Vagina (tissue), 2 donors: ENCODE measurements around the gene DSC1. TPM values are rescaled to one million over a fixed set of nuclear protein-coding genes. Genes with fewer than 3 reads are reported as not detected.

Experiments used
- DNase-seq, 2 donors: peaks; one replicate each; pipeline ENCODE4 v3.0.0-alpha.2; 2017; ENCODE audit errors: extremely low spot score in 2 of 2
- H3K27ac ChIP-seq: fragments of 200-600 bp; sonication (generic); one replicate; pipeline ENCODE4 v1.5.1; 2019
- H3K27me3 ChIP-seq: fragments of 200-600 bp; sonication (generic); one replicate; pipeline ENCODE4 v1.5.1; 2019
- H3K36me3 ChIP-seq, 2 donors: fragments of 200-600 bp; sonication (generic); one replicate each; pipeline ENCODE4 v1.5.1; 2017 to 2019
- H3K4me1 ChIP-seq: fragments of 200-600 bp; sonication (generic); one replicate; pipeline ENCODE4 v1.5.1; 2019
- H3K4me3 ChIP-seq, 2 donors: fragments of 200-600 bp; sonication (generic); 1 replicate in 1 of 2; 2 replicates in 1 of 2; pipeline ENCODE4 v1.5.1; 2016 to 2019
- H3K9me3 ChIP-seq: fragments of 200-600 bp; sonication (generic); one replicate; pipeline ENCODE4 v1.5.1; 2019
- POLR2A ChIP-seq, 2 donors: fragments of 450-650 bp; IDR thresholded peaks; one replicate each; pipeline ENCODE4 v1.6.1; 2017; ENCODE audit warnings: antibody characterized with exemption in 2 of 2, mild to moderate bottlenecking in 2 of 2, moderate library complexity in 2 of 2
- POLR2AphosphoS5 ChIP-seq, 2 donors: sonication (generic); formaldehyde crosslinking; IDR thresholded peaks; one replicate each; pipeline ENCODE4 v1.9.0; 2017; ENCODE audit warnings: antibody characterized with exemption in 2 of 2, mild to moderate bottlenecking in 2 of 2, low read depth in 1 of 2; ENCODE audit not compliant: insufficient read depth in 1 of 2
- intact Hi-C: fragments of 100-400 bp; cut with DNase I; formaldehyde crosslinking; loops from one replicate; pipeline ENCODE4 v1.15.1; 2023
- total RNA-seq: library from RNA; depleted of rRNA; stranded (reverse); fragments of >200 nt; gene quantifications from one replicate; pipeline ENCODE4 v1.2.3, GENCODE V29; 2016
- TF ChIP-seq, protein P1 (sequence below), 3 experiments: fragments of 450-650 bp in 2 of 3; fragments of 200-600 bp in 1 of 3; sonication (generic) in 1 of 3; IDR thresholded peaks; one replicate each; pipeline ENCODE4 v1.5.1; 2017 to 2019; ENCODE audit warnings: antibody characterized with exemption in 3 of 3, mild to moderate bottlenecking in 2 of 3, moderate library complexity in 2 of 3

The DSC1 gene
- total RNA-seq, 1 donor from 2014 or later, result 0.49 TPM

DNA sequence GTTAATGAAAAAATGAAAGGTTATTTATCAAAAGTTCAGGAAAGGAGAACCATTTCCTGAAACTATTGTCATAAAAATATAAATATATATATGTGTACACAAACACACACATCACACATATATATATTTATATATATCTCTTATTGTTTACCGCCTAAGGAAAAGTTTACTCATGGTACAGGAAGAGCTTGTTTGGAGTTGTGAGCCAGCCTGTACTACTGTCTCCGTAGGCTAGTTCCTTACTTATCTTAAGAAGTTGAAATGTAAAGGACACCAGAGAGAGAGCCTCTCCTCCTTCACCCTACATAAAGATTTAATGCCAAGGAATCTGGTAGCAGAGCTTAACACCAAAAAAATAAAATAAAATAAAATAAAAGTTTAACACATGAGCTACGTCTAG, 19.6 kb downstream of the DSC1 start:
- H3K9me3 ChIP-seq, result no peaks in the 10 kb centered on the region
- intact Hi-C loops, result no loop called here
- no peaks in the 10 kb centered on the region for H3K4me1 ChIP-seq
- TF ChIP-seq POLR2A (IDR thresholded peaks at IDR 0.05) (no peak), POLR2AphosphoS5 (IDR thresholded peaks at IDR 0.05; ENCODE audit: insufficient read depth in 1 of 2, low read depth in 1 of 2) (no peak)
- TF ChIP-seq, protein P1, sequence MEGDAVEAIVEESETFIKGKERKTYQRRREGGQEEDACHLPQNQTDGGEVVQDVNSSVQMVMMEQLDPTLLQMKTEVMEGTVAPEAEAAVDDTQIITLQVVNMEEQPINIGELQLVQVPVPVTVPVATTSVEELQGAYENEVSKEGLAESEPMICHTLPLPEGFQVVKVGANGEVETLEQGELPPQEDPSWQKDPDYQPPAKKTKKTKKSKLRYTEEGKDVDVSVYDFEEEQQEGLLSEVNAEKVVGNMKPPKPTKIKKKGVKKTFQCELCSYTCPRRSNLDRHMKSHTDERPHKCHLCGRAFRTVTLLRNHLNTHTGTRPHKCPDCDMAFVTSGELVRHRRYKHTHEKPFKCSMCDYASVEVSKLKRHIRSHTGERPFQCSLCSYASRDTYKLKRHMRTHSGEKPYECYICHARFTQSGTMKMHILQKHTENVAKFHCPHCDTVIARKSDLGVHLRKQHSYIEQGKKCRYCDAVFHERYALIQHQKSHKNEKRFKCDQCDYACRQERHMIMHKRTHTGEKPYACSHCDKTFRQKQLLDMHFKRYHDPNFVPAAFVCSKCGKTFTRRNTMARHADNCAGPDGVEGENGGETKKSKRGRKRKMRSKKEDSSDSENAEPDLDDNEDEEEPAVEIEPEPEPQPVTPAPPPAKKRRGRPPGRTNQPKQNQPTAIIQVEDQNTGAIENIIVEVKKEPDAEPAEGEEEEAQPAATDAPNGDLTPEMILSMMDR (IDR thresholded peaks at IDR 0.05), result no peak
- H3K27me3 ChIP-seq, result no peaks in the 10 kb centered on the region
- DNase-seq, result no peak
- no peak overlapping the region for H3K27ac ChIP-seq
- H3K4me3 ChIP-seq, result no peak overlapping the region
- H3K36me3 ChIP-seq, result no peaks in the 10 kb centered on the region

DNA sequence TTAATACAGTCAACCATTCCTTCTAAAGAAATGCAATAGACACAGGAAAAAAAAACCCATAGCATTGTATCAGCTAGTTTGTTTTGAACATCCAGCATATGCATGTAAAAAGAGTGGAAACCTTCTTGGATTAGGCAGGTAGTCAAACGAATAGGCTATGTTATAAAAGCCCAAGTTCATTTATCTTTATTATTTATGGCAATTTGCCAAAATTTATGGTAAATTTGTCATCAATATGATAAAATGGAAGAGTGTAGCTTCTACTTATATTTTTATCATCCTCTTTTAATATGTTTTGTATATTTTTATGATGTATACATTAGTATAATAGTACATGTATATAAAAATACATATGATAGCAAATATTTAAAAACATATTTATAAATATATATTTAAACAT, 23.9 kb downstream of the DSC1 start:
- no peaks in the 10 kb centered on the region for H3K9me3 ChIP-seq
- H3K27ac ChIP-seq, result no peak overlapping the region
- no peaks in the 10 kb centered on the region for H3K36me3 ChIP-seq
- no peak for DNase-seq
- H3K4me3 ChIP-seq, result no peak overlapping the region
- intact Hi-C loops, result no loop called here
- H3K4me1 ChIP-seq, result no peaks in the 10 kb centered on the region
- no peak for TF ChIP-seq POLR2A (IDR thresholded peaks at IDR 0.05)
- TF ChIP-seq POLR2AphosphoS5 (IDR thresholded peaks at IDR 0.05; ENCODE audit: insufficient read depth in 1 of 2, low read depth in 1 of 2), result no peak
- TF ChIP-seq, protein P1 (IDR thresholded peaks at IDR 0.05), result no peak
- no peaks in the 10 kb centered on the region for H3K27me3 ChIP-seq

DNA sequence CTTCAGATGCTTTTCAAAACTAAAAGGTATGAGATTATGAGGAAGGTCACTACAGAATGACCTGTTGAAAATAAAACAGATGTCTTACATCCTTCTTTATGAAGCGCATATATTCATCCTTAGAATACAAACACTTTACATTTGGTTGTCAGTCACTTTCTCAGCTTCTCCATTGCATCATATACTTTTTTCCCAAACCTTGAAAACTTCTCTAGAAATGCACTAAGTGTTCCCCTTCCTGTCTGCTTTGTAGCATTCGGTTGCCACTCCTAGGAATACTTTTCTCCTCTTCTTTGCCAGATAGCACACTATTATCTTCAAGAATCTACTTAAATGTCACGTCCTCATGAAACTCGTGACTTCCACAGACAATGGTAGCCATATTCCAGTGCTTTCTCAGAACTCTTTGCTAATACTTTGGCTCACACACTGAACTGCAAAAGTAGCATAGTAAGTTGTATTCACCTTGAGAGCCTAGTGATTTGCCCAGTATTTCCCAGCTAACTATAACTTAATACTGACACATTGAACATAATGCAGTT, 27.6 kb downstream of the DSC1 start:
- Histone ChIP-seq H3K4me1 (no peaks in the 10 kb centered on the region), H3K27me3 (no peaks in the 10 kb centered on the region), H3K4me3 (no peak overlapping the region), H3K27ac (no peak overlapping the region), H3K9me3 (no peaks in the 10 kb centered on the region), H3K36me3 (no peaks in the 10 kb centered on the region)
- TF ChIP-seq POLR2A (IDR thresholded peaks at IDR 0.05) (no peak), POLR2AphosphoS5 (IDR thresholded peaks at IDR 0.05; ENCODE audit: insufficient read depth in 1 of 2, low read depth in 1 of 2) (no peak)
- TF ChIP-seq, protein P1 (IDR thresholded peaks at IDR 0.05), result no peak
- intact Hi-C loops, result no loop called here
- DNase-seq, result no peak

DNA sequence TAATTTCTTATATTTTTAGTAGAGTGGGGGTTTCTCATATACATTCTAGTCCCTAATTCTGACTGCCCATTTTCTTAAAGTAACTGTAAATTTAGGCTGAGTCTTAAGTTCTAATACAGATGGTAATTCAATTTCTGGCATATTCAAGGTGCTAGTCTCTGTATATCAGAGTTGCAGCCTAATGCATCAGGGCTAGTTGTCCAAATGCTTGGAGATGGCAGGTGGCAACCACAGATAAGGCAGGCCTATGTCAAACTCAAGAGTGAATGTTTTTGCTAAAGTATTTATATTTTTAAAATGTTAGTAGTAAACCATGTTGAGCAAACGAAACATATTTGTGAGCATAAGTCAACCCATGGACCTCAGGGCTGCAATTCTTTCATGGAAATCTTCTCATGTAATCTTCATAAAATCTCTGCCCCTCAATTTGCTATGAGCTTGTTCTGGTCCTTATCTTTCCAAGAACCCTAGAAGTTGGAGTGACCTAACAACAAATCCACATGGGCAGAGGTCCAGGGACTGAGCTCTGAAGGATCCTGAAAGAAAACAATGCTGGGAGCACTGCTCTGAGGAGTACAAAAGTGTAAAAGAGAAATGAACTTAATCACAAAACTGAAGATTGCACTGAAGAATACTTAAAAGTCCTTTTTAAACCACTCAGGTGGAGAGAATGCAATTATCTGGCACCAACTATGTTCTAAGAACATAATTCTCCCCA, 33.1 kb downstream of the DSC1 start:
- no peak for DNase-seq
- Histone ChIP-seq H3K9me3 (no peaks in the 10 kb centered on the region), H3K27ac (no peak overlapping the region)

More for the DNA sequence above, 33.1 kb downstream of the DSC1 start:
- Histone ChIP-seq H3K27me3 (no peaks in the 10 kb centered on the region), H3K4me3 (no peak overlapping the region), H3K36me3 (no peaks in the 10 kb centered on the region), H3K4me1 (no peaks in the 10 kb centered on the region)
- TF ChIP-seq, protein P1 (IDR thresholded peaks at IDR 0.05), result no peak
- TF ChIP-seq POLR2A (IDR thresholded peaks at IDR 0.05) (no peak), POLR2AphosphoS5 (IDR thresholded peaks at IDR 0.05; ENCODE audit: insufficient read depth in 1 of 2, low read depth in 1 of 2) (no peak)
- intact Hi-C loops, result no loop called here
